ENCODE data around the gene ZNF841. TPM values are rescaled to one million over a fixed set of nuclear protein-coding genes. Genes with fewer than 3 reads are reported as not detected.

The ZNF841 gene
- total and polyA plus RNA-seq, 9 of the 15 experiments (the other 6 are each of a cell fraction or from before 2014, with no cell fraction given): 3.1 to 17.1 (median 11.0) TPM

DNA sequence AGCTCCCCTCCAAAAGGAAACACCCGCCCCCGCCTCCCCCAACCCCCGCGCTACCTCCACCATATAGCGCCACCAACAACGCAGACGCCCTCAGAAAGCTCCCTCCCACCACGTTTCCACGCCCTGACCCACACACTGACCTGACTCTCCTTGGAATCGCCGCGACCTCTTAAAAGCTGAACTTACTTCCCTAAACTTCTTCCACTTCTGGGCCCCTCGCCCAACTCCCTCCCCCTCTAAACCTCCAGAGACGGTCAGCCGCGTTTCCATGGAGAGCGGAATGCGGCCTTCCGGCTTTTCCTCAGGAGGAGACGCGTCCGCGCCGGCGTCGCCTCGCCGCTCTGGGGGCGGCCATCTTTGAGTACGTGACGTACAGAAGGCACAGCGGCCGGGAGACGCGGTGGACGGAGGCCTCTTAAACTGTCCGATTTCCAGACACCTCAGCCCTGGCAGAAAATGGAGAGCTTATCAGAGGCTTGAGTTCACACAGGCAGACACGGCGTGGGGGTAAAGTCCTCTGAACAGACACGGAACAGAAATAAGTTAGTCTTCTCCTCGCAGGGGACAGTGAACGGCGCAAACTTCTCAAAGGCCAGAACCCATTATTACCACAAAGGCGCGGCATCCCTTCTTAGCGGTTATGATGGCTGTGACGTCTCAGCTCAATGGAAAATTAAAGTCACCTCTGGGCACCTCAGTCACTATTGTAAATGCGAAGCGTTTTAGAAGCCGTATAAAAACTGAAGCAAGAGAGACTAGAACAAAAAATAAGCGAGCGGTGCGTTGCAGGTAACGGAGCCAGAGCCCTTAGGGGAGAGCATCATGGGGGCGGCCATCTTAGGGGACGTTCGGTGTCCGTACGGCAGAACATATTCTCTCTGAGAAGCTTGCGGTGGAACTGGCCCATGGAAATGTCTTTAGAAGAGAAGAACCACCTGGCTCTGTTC, 46.7 kb downstream of the ZNF841 start, which contains the start of gene ZNF432 (continued):
- TF ChIP-seq SIN3B (IDR thresholded peaks at IDR 0.05; ENCODE audit: low read depth) (no peak), ELF2 (CRISPR knock-in tag; IDR thresholded peaks at IDR 0.05) (no peak), ZNF707 (CRISPR knock-in tag; conservative IDR thresholded peaks at IDR 0.05) (no peak), ZNF695 (CRISPR knock-in tag; IDR thresholded peaks at IDR 0.05) (no peak), HOXB6 (CRISPR knock-in tag; IDR thresholded peaks at IDR 0.05; ENCODE audit: borderline replicate concordance) (no peak), ZNF57 (CRISPR knock-in tag; IDR thresholded peaks at IDR 0.05) (no peak), FOXP1 (CRISPR knock-in tag; IDR thresholded peaks at IDR 0.05) (peak; percentile 44; the same call in 1 of the 2 replicates), ZNF224 (CRISPR knock-in tag; IDR thresholded peaks at IDR 0.05) (no peak), ATF1 (CRISPR knock-in tag; IDR thresholded peaks at IDR 0.05) (peak; percentile 49; the same call in 1 of the 2 replicates), ATF1 (tag; IDR thresholded peaks at IDR 0.05) (peak; percentile 93), DDX20 (tag; IDR thresholded peaks at IDR 0.05; ENCODE audit: low read depth) (no peak), SMARCA4 (IDR thresholded peaks at IDR 0.05) (peak; percentile 14; the same call in 1 of the 2 replicates)
- TF ChIP-seq, protein P1, sequence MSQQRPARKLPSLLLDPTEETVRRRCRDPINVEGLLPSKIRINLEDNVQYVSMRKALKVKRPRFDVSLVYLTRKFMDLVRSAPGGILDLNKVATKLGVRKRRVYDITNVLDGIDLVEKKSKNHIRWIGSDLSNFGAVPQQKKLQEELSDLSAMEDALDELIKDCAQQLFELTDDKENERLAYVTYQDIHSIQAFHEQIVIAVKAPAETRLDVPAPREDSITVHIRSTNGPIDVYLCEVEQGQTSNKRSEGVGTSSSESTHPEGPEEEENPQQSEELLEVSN (IDR thresholded peaks at IDR 0.05; ENCODE audit: borderline replicate concordance in 1 of 2, extremely low read depth in 1 of 2, insufficient read depth in 1 of 2, insufficient read length in 1 of 2, low read depth in 1 of 2, low read length in 1 of 2, poor library complexity in 1 of 2, severe bottlenecking in 1 of 2): peak; percentile 19 to 35
- TF ChIP-seq, protein P2, sequence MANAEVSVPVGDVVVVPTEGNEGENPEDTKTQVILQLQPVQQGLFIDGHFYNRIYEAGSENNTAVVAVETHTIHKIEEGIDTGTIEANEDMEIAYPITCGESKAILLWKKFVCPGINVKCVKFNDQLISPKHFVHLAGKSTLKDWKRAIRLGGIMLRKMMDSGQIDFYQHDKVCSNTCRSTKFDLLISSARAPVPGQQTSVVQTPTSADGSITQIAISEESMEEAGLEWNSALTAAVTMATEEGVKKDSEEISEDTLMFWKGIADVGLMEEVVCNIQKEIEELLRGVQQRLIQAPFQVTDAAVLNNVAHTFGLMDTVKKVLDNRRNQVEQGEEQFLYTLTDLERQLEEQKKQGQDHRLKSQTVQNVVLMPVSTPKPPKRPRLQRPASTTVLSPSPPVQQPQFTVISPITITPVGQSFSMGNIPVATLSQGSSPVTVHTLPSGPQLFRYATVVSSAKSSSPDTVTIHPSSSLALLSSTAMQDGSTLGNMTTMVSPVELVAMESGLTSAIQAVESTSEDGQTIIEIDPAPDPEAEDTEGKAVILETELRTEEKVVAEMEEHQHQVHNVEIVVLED (CRISPR knock-in tag; IDR thresholded peaks at IDR 0.05): peak; percentile 93
- TF ChIP-seq, protein P3, sequence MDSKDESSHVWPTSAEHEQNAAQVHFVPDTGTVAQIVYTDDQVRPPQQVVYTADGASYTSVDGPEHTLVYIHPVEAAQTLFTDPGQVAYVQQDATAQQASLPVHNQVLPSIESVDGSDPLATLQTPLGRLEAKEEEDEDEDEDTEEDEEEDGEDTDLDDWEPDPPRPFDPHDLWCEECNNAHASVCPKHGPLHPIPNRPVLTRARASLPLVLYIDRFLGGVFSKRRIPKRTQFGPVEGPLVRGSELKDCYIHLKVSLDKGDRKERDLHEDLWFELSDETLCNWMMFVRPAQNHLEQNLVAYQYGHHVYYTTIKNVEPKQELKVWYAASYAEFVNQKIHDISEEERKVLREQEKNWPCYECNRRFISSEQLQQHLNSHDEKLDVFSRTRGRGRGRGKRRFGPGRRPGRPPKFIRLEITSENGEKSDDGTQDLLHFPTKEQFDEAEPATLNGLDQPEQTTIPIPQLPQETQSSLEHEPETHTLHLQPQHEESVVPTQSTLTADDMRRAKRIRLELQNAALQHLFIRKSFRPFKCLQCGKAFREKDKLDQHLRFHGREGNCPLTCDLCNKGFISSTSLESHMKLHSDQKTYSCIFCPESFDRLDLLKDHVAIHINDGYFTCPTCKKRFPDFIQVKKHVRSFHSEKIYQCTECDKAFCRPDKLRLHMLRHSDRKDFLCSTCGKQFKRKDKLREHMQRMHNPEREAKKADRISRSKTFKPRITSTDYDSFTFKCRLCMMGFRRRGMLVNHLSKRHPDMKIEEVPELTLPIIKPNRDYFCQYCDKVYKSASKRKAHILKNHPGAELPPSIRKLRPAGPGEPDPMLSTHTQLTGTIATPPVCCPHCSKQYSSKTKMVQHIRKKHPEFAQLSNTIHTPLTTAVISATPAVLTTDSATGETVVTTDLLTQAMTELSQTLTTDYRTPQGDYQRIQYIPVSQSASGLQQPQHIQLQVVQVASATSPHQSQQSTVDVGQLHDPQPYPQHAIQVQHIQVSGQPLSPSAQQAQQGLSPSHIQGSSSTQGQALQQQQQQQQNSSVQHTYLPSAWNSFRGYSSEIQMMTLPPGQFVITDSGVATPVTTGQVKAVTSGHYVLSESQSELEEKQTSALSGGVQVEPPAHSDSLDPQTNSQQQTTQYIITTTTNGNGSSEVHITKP (IDR thresholded peaks at IDR 0.05; ENCODE audit: partially characterized antibody): peak; percentile 21
- TF ChIP-seq, protein P4, sequence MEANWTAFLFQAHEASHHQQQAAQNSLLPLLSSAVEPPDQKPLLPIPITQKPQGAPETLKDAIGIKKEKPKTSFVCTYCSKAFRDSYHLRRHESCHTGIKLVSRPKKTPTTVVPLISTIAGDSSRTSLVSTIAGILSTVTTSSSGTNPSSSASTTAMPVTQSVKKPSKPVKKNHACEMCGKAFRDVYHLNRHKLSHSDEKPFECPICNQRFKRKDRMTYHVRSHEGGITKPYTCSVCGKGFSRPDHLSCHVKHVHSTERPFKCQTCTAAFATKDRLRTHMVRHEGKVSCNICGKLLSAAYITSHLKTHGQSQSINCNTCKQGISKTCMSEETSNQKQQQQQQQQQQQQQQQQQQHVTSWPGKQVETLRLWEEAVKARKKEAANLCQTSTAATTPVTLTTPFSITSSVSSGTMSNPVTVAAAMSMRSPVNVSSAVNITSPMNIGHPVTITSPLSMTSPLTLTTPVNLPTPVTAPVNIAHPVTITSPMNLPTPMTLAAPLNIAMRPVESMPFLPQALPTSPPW (CRISPR knock-in tag; IDR thresholded peaks at IDR 0.05): peak; percentile 86
- TF ChIP-seq, protein P5, sequence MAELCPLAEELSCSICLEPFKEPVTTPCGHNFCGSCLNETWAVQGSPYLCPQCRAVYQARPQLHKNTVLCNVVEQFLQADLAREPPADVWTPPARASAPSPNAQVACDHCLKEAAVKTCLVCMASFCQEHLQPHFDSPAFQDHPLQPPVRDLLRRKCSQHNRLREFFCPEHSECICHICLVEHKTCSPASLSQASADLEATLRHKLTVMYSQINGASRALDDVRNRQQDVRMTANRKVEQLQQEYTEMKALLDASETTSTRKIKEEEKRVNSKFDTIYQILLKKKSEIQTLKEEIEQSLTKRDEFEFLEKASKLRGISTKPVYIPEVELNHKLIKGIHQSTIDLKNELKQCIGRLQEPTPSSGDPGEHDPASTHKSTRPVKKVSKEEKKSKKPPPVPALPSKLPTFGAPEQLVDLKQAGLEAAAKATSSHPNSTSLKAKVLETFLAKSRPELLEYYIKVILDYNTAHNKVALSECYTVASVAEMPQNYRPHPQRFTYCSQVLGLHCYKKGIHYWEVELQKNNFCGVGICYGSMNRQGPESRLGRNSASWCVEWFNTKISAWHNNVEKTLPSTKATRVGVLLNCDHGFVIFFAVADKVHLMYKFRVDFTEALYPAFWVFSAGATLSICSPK (IDR thresholded peaks at IDR 0.05; ENCODE audit: borderline replicate concordance): no peak
